Camera-type eye (tissue), 1 donor: ENCODE data around the gene SULT1E1. TPM values are rescaled to one million over a fixed set of nuclear protein-coding genes. Genes with fewer than 3 reads are reported as not detected.

Experiments
- total RNA-seq: library from RNA; depleted of rRNA; stranded (reverse); fragments of >200 nt; gene quantifications from one replicate; pipeline ENCODE4 v1.2.3, GENCODE V29; 2014

SULT1E1 gene, protein sequence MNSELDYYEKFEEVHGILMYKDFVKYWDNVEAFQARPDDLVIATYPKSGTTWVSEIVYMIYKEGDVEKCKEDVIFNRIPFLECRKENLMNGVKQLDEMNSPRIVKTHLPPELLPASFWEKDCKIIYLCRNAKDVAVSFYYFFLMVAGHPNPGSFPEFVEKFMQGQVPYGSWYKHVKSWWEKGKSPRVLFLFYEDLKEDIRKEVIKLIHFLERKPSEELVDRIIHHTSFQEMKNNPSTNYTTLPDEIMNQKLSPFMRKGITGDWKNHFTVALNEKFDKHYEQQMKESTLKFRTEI
- total RNA-seq = 35.0 TPM

DNA sequence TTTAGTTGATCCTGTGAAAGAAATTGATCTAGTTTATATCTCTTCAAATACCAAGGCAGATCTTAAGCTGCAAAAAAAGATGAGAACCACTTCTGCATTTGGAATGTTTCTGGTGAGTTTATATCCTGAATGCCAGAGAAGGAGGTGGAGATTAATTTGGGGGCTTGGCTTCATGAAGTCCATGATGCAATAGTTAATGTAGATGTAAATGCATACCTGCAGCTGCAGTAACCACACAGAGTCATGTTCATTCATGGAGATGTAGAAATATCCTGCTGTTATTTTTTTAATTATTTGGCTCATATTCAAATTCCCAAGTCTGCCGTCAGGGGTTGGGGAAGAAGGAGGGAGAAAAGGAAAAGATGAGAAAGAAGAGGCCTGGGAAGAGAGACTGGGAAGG, at the start of gene SULT1E1:
Gene SULT1E1, minus strand, starts transcription at position 94 of the 400 bp plus-strand sequence. CDS start 2,501 bp downstream, outside the sequence.

Other genes starting within 250 kb of the SULT1E1 start
- gene UGT2A2, start 220.5 kb downstream of the SULT1E1 start, total RNA-seq = not detected
- not detected for gene UGT2A1, start 206.9 kb downstream of the SULT1E1 start, total RNA-seq
- gene SULT1B1, start 99.5 kb downstream of the SULT1E1 start, total RNA-seq = 2.5 TPM
- not detected for gene CSN1S1, start 70.9 kb upstream of the SULT1E1 start, total RNA-seq
- not detected for gene CSN2, start 105.6 kb upstream of the SULT1E1 start, total RNA-seq
- gene STATH, start 135.8 kb upstream of the SULT1E1 start, total RNA-seq = not detected
- gene HTN3, start 168.3 kb upstream of the SULT1E1 start, total RNA-seq = not detected
- not detected for gene HTN1, start 190.3 kb upstream of the SULT1E1 start, total RNA-seq